HepG2 (cell line): ENCODE measurements around the gene WDR48. TPM values are rescaled to one million over a fixed set of nuclear protein-coding genes. Genes with fewer than 3 reads are reported as not detected.

Experiments
- AKNA ChIP-seq: sonication (generic); formaldehyde crosslinking; IDR thresholded peaks from 2 replicates; pipeline ENCODE4 v1.4.0; 2020; ENCODE audit warnings: missing genetic modification reagents, borderline replicate concordance
- FOXA1 ChIP-seq, 2 experiments: fragments of 450-650 bp in 1 of 2; sonication (generic) in 1 of 2; formaldehyde crosslinking in 1 of 2; IDR thresholded peaks; 2 replicates each; pipeline versions ENCODE4 v1.4.0 to v1.6.1; 2016 to 2020; ENCODE audit warnings: missing genetic modification reagents in 1 of 2
- KLF13 ChIP-seq: sonication (generic); formaldehyde crosslinking; IDR thresholded peaks from 2 replicates; pipeline ENCODE4 v1.4.0; 2020; ENCODE audit warnings: mild to moderate bottlenecking, missing genetic modification reagents
- ZBTB39 ChIP-seq: sonication (generic); formaldehyde crosslinking; IDR thresholded peaks from 2 replicates; pipeline ENCODE4 v1.5.0; 2020; ENCODE audit warnings: missing genetic modification reagents
- ZNF121 ChIP-seq: sonication (generic); formaldehyde crosslinking; IDR thresholded peaks from 2 replicates; pipeline ENCODE4 v1.5.0; 2020; ENCODE audit warnings: mild to moderate bottlenecking, missing genetic modification reagents
- ZNF136 ChIP-seq: sonication (generic); formaldehyde crosslinking; IDR thresholded peaks from 2 replicates; pipeline ENCODE4 v1.8.1; 2022; ENCODE audit warnings: low read depth, mild to moderate bottlenecking, moderate library complexity, missing genetic modification reagents
- ZNF282 ChIP-seq: fragments of 450-650 bp; IDR thresholded peaks from 2 replicates; pipeline ENCODE4 v1.6.1; 2018; ENCODE audit not compliant: partially characterized antibody
- ZNF512B ChIP-seq: sonication (generic); formaldehyde crosslinking; IDR thresholded peaks from 2 replicates; pipeline ENCODE4 v1.5.1; 2020; ENCODE audit warnings: missing genetic modification reagents, mild to moderate bottlenecking, borderline replicate concordance
- ZNF614 ChIP-seq: IDR thresholded peaks from 2 replicates; pipeline ENCODE4 v1.6.1; 2018; ENCODE audit warnings: missing biosample characterization, missing genetic modification reagents, inconsistent platforms, borderline replicate concordance
- ZNF790 ChIP-seq: sonication (generic); formaldehyde crosslinking; IDR thresholded peaks from 2 replicates; pipeline ENCODE4 v1.8.0; 2022; ENCODE audit warnings: missing genetic modification reagents, mild to moderate bottlenecking, borderline replicate concordance
- polyA plus RNA-seq, 8 experiments: library from polyadenylated mRNA; depleted of rRNA in 3 of 8; stranded (reverse) in 7 of 8; unstranded in 1 of 8; fragments of >200 nt; fragmentation: Illumina TruSeq in 4 of 8; extraction: Trizol in 4 of 8; gene quantifications; 2 replicates each; pipeline versions ENCODE4 v1.2.1 to v1.2.3, GENCODE V29; 2011 to 2016; ENCODE audit warnings: low read depth in 4 of 8, missing spikeins in 1 of 8, mixed read lengths in 1 of 8; ENCODE audit not compliant: insufficient read depth in 1 of 8
- total RNA-seq, 5 experiments: library from RNA; depleted of rRNA; stranded (reverse); fragments of >200 nt; fragmentation: Illumina TruSeq; extraction: Trizol; gene quantifications; 2 replicates each; pipeline ENCODE4 v1.2.3, GENCODE V29; 2016; ENCODE audit warnings: low read depth in 1 of 5

Gene WDR48
- total and polyA plus RNA-seq, 2 of the 13 experiments (the other 11 are each of a cell fraction or from before 2014, with no cell fraction given) = 29.2 to 31.2 TPM

GRCh38 chr3:39051649-39052561 lies at the start of gene WDR48, which contains the start of gene SCN11A (continued):
- no peak for TF ChIP-seq AKNA (CRISPR knock-in tag)
- peak; percentile 68; the same call in 1 of the 2 replicates for TF ChIP-seq ZNF136 (CRISPR knock-in tag)
- no peak for TF ChIP-seq ZNF121 (CRISPR knock-in tag)
- TF ChIP-seq ZNF614 (CRISPR knock-in tag) = no peak; the same call in 1 of the 2 replicates
- TF ChIP-seq KLF13 (CRISPR knock-in tag) = no peak
- TF ChIP-seq FOXA1 (IDR thresholded peaks at IDR 0.05) = peak; percentile 81
- peak; percentile 100 for TF ChIP-seq FOXA1 (CRISPR knock-in tag; IDR thresholded peaks at IDR 0.05)
- TF ChIP-seq ZNF282 = no peak
- no peak for TF ChIP-seq ZBTB39 (CRISPR knock-in tag)
- TF ChIP-seq ZNF790 (CRISPR knock-in tag) = no peak
- TF ChIP-seq ZNF512B (CRISPR knock-in tag) = no peak
